Activated T-cell treated with anti-CD3 and anti-CD28 coated beads for 24 hours (primary cell): ENCODE data around the gene ETHE1.

ENCODE experiments used
- DNase-seq: peaks from one replicate; pipeline ENCODE4 v3.0.0-alpha.2; 2020; ENCODE audit warnings: low read depth

ETHE1 gene

GRCh38 chr19:43464134-43464775, 62.7 kb downstream of the ETHE1 start:
- no peak for DNase-seq

DNA sequence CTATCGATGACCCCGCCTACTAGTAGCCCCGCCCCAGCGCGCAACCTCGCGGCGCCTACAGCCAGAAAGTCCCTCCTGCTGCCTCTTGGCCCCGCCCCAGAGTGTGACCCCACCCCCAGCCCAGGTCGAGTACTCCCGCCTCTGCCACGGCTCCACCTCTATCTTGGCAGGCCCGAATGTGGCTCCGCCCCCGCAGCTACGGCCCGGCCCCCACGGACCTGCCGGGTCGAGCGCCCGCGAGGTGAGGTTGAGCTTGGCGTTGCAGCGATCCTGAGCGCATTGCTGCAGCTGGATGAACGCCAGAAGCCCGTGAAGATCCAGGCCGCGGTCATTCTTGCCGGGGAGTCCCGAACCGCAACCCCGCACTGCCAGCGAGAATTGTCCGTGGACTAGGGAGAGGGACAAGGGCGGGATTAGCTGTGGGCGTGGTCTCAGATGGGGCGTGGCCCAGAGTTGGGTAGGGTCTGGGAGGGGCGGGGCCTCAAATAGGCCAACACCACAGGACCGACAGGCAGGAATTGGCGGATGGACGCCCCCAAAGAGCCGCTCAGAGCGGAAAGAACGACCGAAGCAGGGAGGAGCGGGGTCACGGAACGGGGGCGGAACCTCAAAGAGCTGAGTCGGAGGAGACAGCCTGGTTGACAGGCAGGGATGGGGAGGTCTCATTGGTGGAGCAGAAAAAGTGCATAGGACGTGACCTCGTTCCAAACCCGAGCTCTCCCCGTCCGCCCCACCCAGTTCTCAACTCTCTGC, 63.4 kb downstream of the ETHE1 start:
- DNase-seq, result peak; percentile 99

- no peak for DNase-seq
These were observed 64.1 kb downstream of the ETHE1 start for GRCh38 chr19:43462785-43463380.

DNA sequence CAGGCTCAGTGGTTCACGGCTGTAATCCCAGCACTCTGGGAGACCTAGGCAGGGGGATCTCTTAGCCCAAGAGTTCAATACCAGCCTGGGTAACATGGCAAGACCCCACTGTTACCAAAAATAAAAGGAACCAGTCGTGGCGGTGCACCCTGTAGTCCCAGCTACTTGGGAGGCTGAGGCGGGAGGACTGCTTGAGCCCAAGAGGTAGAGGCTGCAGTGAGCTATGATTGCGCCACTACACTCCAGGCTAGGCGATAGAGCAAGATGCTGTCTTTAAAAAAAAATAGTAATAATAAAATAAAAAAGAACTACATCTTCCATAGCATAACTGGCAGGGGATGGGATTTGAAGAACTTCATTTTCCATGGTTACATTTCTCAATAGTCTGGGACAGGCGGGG, 64.6 kb downstream of the ETHE1 start:
- no peak for DNase-seq

DNA sequence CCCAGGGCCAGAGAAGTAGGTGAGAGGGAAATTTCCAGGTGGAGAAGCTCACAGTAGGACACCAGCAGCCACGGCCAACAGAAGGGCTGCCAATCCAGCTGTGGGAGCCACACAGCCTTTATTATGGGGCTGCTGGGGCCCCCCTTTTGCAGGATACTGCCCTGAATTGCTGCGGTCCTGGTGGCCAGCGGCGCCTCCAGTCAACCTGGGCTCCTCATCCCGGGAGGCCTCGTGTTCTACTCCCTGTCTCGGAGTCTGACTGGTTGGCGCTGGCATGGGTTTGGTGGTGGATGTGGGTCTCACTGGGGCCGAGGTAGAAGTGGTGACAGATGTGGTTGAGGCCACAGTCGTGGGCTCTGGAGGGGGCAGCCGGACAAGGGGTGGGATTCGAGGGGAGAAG, 65.7 kb downstream of the ETHE1 start:
- DNase-seq, result no peak

GRCh38 chr19:43460362-43461016, 66.5 kb downstream of the ETHE1 start:
- DNase-seq, result no peak

DNA sequence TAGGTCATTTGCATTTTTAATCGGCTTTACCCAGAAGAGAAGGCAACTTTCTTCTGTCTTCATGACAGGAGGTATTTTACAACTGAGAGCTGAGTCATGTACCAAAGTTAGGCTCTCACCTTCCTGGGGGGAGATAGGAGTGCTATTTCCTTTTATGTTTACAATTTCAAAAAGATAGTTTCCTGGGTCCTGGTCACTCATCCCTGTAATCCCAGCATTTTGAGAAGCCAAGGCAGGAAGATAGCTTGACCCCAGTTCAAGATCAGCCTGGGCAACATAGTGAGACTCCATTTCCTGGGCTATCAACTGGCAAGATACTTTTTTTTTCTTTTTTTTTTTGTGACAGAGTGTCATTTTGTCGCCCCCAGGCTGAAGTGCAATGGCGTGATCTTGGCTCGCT, 69.2 kb downstream of the ETHE1 start:
- DNase-seq, result no peak
